Measurements from ENCODE around the gene FMN1. TPM values are rescaled to one million over a fixed set of nuclear protein-coding genes. Genes with fewer than 3 reads are reported as not detected.

Gene FMN1
- polyA plus RNA-seq, 3 donors: 0.28 to 3.7 (median 0.34) TPM

DNA sequence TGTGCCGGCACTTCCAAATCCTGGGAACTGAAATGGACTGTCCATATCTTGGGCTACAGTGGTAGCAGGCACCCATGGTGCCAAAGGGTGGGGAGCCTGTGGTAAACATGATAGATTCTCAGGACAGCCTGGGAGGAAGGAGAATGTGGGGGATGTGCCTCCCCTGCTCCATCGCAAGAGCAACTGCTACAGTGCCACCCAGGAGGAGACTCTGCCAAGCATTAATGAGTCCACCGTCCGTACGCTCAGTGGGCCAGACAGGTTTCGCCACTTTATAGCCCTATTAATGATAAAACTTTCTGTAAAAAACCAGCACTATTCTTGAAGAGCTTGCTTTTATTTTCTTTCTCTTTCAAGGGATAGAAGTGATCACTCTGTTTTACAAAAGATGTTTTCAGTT is 75.2 kb downstream of the FMN1 start:
- WGBS (ENCODE audit: insufficient coverage): 100% methylated on average over 1 of the region's 6 CpGs
- Histone ChIP-seq H4K20me1 (ENCODE audit: insufficient read depth, low read length) (peaks cover 17% of the 10 kb centered on the region), H3K9ac (ENCODE audit: insufficient read depth, low read length, poor library complexity, severe bottlenecking) (no peak overlapping the region), H3K27me3 (ENCODE audit: control insufficient read depth in 2 of 2, insufficient read depth in 2 of 2, low read length in 2 of 2) (peaks cover 0 to 3% of the 10 kb centered on the region in 2 donors), H2AFZ (ENCODE audit: insufficient read depth, low read depth, low read length, poor library complexity, severe bottlenecking) (no peak overlapping the region), H3K4me2 (replicated peaks; ENCODE audit: extremely low read depth, low read length, poor library complexity, severe bottlenecking) (no peak overlapping the region), H3K79me2 (ENCODE audit: insufficient read depth, low read length) (no peaks in the 10 kb centered on the region), H3K4me3 (replicated peaks in 1 of 3; ENCODE audit: low read depth in 2 of 3, low read length in 3 of 3) (no peak overlapping the region), H3K27ac (ENCODE audit: low read depth in 1 of 2, low read length in 2 of 2) (no peak overlapping the region), H3K4me1 (ENCODE audit: control insufficient read depth in 1 of 2, insufficient read depth in 2 of 2, low read length in 2 of 2) (peaks cover 5 to 6% of the 10 kb centered on the region in 2 donors), H3K36me3 (replicated peaks in 1 of 2; ENCODE audit: control insufficient read depth in 1 of 2, insufficient read depth in 2 of 2, low read length in 2 of 2) (no peaks in the 10 kb centered on the region), H3K9me3 (replicated peaks in 1 of 2; ENCODE audit: control insufficient read depth in 1 of 2, insufficient read depth in 1 of 2, low read length in 2 of 2) (no peaks in the 10 kb centered on the region)
- Mint-ChIP-seq H3K4me1 (peaks cover 5% of the 10 kb centered on the region), H3K36me3 (peaks cover 0 to 2% of the 10 kb centered on the region in 2 donors), H3K4me3 (no peak overlapping the region), H3K9me3 (peaks cover 0 to 3% (median 0%) of the 10 kb centered on the region in 7 donors), H3K27ac (no peak overlapping the region), H3K27me3 (ENCODE audit: low read depth in 3 of 3) (peaks cover 4 to 8% (median 5%) of the 10 kb centered on the region in 3 donors)
- intact Hi-C loops (cut with micrococcal nuclease): loop anchor here in 1 of 2 donors (10.0 kb wide), 1 partner anchor 64 kb away; no protein-coding TSS in a partner anchor
- no peak for DNase-seq
- no peak for TF ChIP-seq CTCF (IDR thresholded peaks at IDR 0.05)

DNA sequence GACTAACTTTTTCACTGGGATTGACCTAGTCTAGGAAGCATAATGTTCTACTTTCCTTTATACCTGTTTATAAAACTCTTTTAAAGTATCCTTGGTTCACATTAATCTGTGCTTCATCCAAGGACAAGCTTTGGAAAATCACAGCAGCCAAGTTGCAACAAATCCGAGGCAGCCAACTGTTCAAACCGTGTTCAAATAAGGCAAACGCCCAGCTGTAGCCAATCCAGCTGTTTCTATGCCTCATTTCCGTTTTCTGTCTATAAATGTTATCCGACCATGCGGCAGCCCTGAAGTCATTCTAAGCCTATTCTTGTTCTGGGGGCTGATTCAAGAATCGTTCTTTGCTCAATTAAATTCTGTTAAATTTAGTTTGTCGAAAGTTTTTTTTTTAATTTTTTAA is 78.3 kb downstream of the FMN1 start:
- peaks cover 26% of the 10 kb centered on the region for H4K20me1 ChIP-seq (ENCODE audit: insufficient read depth, low read length)
- peaks cover 5% of the 10 kb centered on the region for H3K4me1 Mint-ChIP-seq
- H3K27me3 ChIP-seq (ENCODE audit: control insufficient read depth in 2 of 2, insufficient read depth in 2 of 2, low read length in 2 of 2): peaks cover 0 to 3% of the 10 kb centered on the region in 2 donors
- H3K27me3 Mint-ChIP-seq (ENCODE audit: low read depth in 3 of 3): peaks cover 4 to 8% (median 5%) of the 10 kb centered on the region in 3 donors
- H3K9ac ChIP-seq (ENCODE audit: insufficient read depth, low read length, poor library complexity, severe bottlenecking): no peak overlapping the region
- H3K27ac ChIP-seq (ENCODE audit: low read depth in 1 of 2, low read length in 2 of 2): no peak overlapping the region
- H3K9me3 ChIP-seq (replicated peaks in 1 of 2; ENCODE audit: control insufficient read depth in 1 of 2, insufficient read depth in 1 of 2, low read length in 2 of 2): no peaks in the 10 kb centered on the region
- intact Hi-C loops (cut with micrococcal nuclease): loop anchor here in 1 of 2 donors (10.0 kb wide), 1 partner anchor 61 kb away; no protein-coding TSS in a partner anchor
- no peak overlapping the region for H3K4me3 Mint-ChIP-seq
- no peak overlapping the region for H2AFZ ChIP-seq (ENCODE audit: insufficient read depth, low read depth, low read length, poor library complexity, severe bottlenecking)
- H3K27ac Mint-ChIP-seq: no peak overlapping the region
- no peak for TF ChIP-seq CTCF (IDR thresholded peaks at IDR 0.05)
- H3K4me1 ChIP-seq (ENCODE audit: control insufficient read depth in 1 of 2, insufficient read depth in 2 of 2, low read length in 2 of 2): peaks cover 10 to 12% of the 10 kb centered on the region in 2 donors
- no peaks in the 10 kb centered on the region for H3K36me3 ChIP-seq (replicated peaks in 1 of 2; ENCODE audit: control insufficient read depth in 1 of 2, insufficient read depth in 2 of 2, low read length in 2 of 2)
- H3K9me3 Mint-ChIP-seq: peaks cover 0 to 2% (median 0%) of the 10 kb centered on the region in 7 donors
- H3K36me3 Mint-ChIP-seq: peaks cover 0 to 9% of the 10 kb centered on the region in 2 donors
- H3K79me2 ChIP-seq (ENCODE audit: insufficient read depth, low read length): no peaks in the 10 kb centered on the region
- 85% methylated on average over 4 of the region's 8 CpGs for WGBS (ENCODE audit: insufficient coverage)
- H3K4me3 ChIP-seq (replicated peaks in 1 of 3; ENCODE audit: low read depth in 2 of 3, low read length in 3 of 3): no peak overlapping the region
- no peak for DNase-seq
- no peak overlapping the region for H3K4me2 ChIP-seq (replicated peaks; ENCODE audit: extremely low read depth, low read length, poor library complexity, severe bottlenecking)
